SU-DHL-6 (cell line): Measurements from ENCODE around the gene AKR1C3.

ENCODE experiments used
- H2AFZ ChIP-seq: fragments of 200-600 bp; sonication (generic); 2 replicates; pipeline ENCODE4 v1.6.1; 2014; ENCODE audit warnings: low read depth, mild to moderate bottlenecking, moderate library complexity, mixed read lengths, antibody characterized with exemption, low read length; ENCODE audit not compliant: severe bottlenecking
- H3F3A ChIP-seq: fragments of 200-600 bp; shearing (Covaris generic); 2 replicates; pipeline ENCODE4 v1.6.0; 2016; ENCODE audit warnings: antibody characterized with exemption, mild to moderate bottlenecking; ENCODE audit not compliant: insufficient read depth
- H3K27ac ChIP-seq: fragments of 200-600 bp; sonication (generic); 2 replicates; pipeline ENCODE4 v1.5.1; 2016; ENCODE audit warnings: low read depth, mild to moderate bottlenecking, low read length, moderate library complexity, mixed read lengths
- H3K27me3 ChIP-seq: fragments of 200-600 bp; sonication (generic), shearing (Covaris generic); 2 replicates; pipeline ENCODE4 v1.6.0; 2014; ENCODE audit warnings: mild to moderate bottlenecking, low read length
- H3K36me3 ChIP-seq: fragments of 200-600 bp; sonication (generic); 2 replicates; pipeline ENCODE4 v1.6.1; 2014; ENCODE audit warnings: mild to moderate bottlenecking, low read length, mixed read lengths
- H3K4me2 ChIP-seq: fragments of 300-600, 200-600 bp; shearing (Covaris generic), sonication (generic); 2 replicates; pipeline ENCODE4 v1.6.0; 2014; ENCODE audit warnings: low read length, low read depth, mild to moderate bottlenecking; ENCODE audit not compliant: poor library complexity, severe bottlenecking
- H3K4me3 ChIP-seq: fragments of 200-600 bp; sonication (generic); 2 replicates; pipeline ENCODE4 v1.5.1; 2014; ENCODE audit warnings: antibody characterized with exemption, low read length, mild to moderate bottlenecking, mixed read lengths; ENCODE audit not compliant: insufficient read depth, poor library complexity, severe bottlenecking
- H3K79me2 ChIP-seq: fragments of 200-600 bp; sonication (generic); 2 replicates; pipeline ENCODE4 v1.6.1; 2014; ENCODE audit warnings: mild to moderate bottlenecking, low read length, moderate library complexity; ENCODE audit not compliant: insufficient read depth
- H3K9ac ChIP-seq: fragments of 200-600 bp; sonication (generic); 2 replicates; pipeline ENCODE4 v1.7.0; 2014; ENCODE audit warnings: mild to moderate bottlenecking, low read length
- H3K9me2 ChIP-seq: fragments of 200-600 bp; sonication (generic); replicated peaks from 2 replicates; pipeline ENCODE4 v1.6.1; 2014; ENCODE audit warnings: low read length; ENCODE audit not compliant: insufficient read depth
- H3K9me3 ChIP-seq: fragments of 200-600 bp; sonication (generic); 2 replicates; pipeline ENCODE4 v1.6.1; 2014; ENCODE audit warnings: low read length, mixed read lengths; ENCODE audit not compliant: insufficient read depth
- H4K20me1 ChIP-seq: fragments of 200-600 bp; sonication (generic); 2 replicates; pipeline ENCODE4 v1.6.1; 2014; ENCODE audit warnings: low read depth, mild to moderate bottlenecking, antibody characterized with exemption, low read length, moderate library complexity, mixed read lengths
- EZH2phosphoT487 ChIP-seq: fragments of 200-600 bp; sonication (generic), shearing (Covaris generic); conservative IDR thresholded peaks from 2 replicates; pipeline ENCODE4 v1.6.1; 2018; ENCODE audit warnings: mild to moderate bottlenecking, antibody characterized with exemption, low read length, moderate library complexity, mixed read lengths
- TF ChIP-seq, protein P1 (sequence below): fragments of 200-600 bp; sonication (generic); IDR thresholded peaks from one replicate; pipeline ENCODE4 v1.5.1; 2017; ENCODE audit warnings: antibody characterized with exemption, mild to moderate bottlenecking, low read length, moderate library complexity; ENCODE audit not compliant: insufficient read depth, poor library complexity, severe bottlenecking

Gene AKR1C3

GRCh38 chr10:5090551-5090950, 3.7 kb upstream of the AKR1C3 start:
- H3K9me2 ChIP-seq, result no peaks in the 10 kb centered on the region
- H2AFZ ChIP-seq, result no peak overlapping the region
- no peaks in the 10 kb centered on the region for H4K20me1 ChIP-seq
- no peak overlapping the region for H3K4me2 ChIP-seq
- no peaks in the 10 kb centered on the region for H3K79me2 ChIP-seq
- H3K4me3 ChIP-seq, result no peak overlapping the region
- no peaks in the 10 kb centered on the region for H3K27me3 ChIP-seq
- H3K9me3 ChIP-seq, result no peaks in the 10 kb centered on the region
- no peaks in the 10 kb centered on the region for H3F3A ChIP-seq
- no peak overlapping the region for H3K9ac ChIP-seq
- no peak overlapping the region for H3K27ac ChIP-seq
- TF ChIP-seq, protein P1, sequence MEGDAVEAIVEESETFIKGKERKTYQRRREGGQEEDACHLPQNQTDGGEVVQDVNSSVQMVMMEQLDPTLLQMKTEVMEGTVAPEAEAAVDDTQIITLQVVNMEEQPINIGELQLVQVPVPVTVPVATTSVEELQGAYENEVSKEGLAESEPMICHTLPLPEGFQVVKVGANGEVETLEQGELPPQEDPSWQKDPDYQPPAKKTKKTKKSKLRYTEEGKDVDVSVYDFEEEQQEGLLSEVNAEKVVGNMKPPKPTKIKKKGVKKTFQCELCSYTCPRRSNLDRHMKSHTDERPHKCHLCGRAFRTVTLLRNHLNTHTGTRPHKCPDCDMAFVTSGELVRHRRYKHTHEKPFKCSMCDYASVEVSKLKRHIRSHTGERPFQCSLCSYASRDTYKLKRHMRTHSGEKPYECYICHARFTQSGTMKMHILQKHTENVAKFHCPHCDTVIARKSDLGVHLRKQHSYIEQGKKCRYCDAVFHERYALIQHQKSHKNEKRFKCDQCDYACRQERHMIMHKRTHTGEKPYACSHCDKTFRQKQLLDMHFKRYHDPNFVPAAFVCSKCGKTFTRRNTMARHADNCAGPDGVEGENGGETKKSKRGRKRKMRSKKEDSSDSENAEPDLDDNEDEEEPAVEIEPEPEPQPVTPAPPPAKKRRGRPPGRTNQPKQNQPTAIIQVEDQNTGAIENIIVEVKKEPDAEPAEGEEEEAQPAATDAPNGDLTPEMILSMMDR, result no peak
- no peak for TF ChIP-seq EZH2phosphoT487
- no peaks in the 10 kb centered on the region for H3K36me3 ChIP-seq

DNA sequence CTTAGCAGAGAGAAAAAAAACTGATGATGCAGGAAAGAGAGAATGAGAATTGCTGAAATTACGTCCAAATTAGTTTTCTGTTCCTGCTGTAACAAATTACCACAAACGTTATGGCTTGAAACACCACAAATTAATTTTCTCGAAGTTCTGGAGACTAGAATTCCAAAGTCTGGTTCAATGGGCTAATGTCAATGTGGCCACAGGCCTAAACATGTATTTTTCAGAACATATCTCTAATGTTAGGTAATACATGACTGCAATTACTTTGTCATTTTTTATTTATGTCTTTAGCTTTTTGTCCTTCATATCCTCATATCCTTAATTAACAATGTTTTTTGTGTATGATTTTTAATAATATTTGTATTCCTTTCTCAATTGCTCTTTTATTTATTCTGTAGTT, 3.0 kb upstream of the AKR1C3 start:
- Histone ChIP-seq H3K27me3 (no peaks in the 10 kb centered on the region), H3K9me3 (no peaks in the 10 kb centered on the region), H3K27ac (no peak overlapping the region), H4K20me1 (no peaks in the 10 kb centered on the region), H3K36me3 (no peaks in the 10 kb centered on the region), H3F3A (no peaks in the 10 kb centered on the region), H3K9ac (no peak overlapping the region), H3K4me2 (no peak overlapping the region), H2AFZ (no peak overlapping the region), H3K4me3 (no peak overlapping the region), H3K9me2 (no peaks in the 10 kb centered on the region), H3K79me2 (no peaks in the 10 kb centered on the region)
- TF ChIP-seq, protein P1, result no peak
- TF ChIP-seq EZH2phosphoT487, result no peak

DNA sequence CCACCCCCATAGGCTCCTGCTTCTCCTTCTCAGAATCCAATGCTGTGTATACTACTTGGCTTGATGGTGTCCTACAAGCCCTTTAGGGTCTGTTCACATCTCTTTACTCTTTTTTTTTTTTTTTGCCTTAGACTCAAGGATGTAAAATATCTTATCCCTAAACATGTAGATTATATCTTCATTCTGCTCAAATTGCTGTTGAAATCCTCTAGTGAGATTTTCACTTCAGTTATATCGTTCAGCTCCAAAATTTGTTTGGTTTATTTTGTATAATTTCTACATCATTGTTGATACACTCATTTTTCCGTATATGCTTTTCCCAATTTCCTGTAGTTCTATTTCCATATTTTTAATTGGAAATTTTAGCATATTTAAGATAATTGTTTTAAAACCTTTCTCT, 1.8 kb upstream of the AKR1C3 start:
- no peaks in the 10 kb centered on the region for H3K27me3 ChIP-seq
- no peaks in the 10 kb centered on the region for H3F3A ChIP-seq
- H3K4me3 ChIP-seq, result no peak overlapping the region
- H3K79me2 ChIP-seq, result no peaks in the 10 kb centered on the region
- no peaks in the 10 kb centered on the region for H3K9me3 ChIP-seq
- no peaks in the 10 kb centered on the region for H4K20me1 ChIP-seq
- no peak overlapping the region for H3K27ac ChIP-seq
- H3K4me2 ChIP-seq, result no peak overlapping the region
- H2AFZ ChIP-seq, result no peak overlapping the region
- no peak for TF ChIP-seq EZH2phosphoT487
- H3K9me2 ChIP-seq, result no peaks in the 10 kb centered on the region
- H3K36me3 ChIP-seq, result no peaks in the 10 kb centered on the region
- H3K9ac ChIP-seq, result no peak overlapping the region

DNA sequence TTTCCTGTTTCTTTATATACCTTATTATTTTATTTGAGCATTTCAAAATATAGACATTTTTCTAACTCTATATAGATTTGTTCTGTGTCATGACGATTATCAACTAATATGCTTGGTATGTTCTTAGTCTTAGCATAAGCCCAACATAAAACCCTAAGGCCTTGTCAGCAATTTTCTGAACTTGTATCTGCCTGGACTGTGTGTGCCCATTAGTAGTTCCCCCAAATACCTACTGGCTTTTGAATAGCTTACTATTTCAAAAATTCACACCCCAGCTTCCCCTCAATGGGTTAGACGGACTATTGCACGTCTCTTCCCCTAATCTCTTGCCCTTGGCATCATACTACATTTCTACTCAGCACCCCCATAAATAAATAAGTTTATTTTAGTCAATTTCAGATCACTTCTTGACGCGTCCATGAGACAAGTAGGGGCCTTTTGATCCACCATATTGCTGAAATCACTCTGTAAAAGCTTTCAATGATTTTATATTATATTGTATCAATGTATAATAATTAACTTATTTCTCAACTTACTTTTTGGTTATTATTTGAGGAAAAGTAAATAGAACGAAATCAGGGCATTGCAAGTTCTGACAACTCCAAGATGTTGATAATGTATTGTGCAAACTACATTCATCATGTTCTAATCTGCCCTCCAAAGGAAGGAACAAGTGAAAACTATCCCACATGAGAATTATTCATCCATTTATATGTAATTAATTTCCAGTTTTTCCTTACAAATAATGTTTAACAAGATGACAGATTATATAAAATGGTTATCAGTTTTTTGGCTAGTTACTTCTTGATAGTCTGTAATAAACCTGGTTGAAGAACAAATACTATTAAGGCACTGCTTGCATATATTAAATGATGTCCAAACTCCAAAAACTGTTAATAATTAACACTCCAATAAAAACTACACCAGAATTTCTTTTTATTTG, 1.1 kb upstream of the AKR1C3 start:
- no peaks in the 10 kb centered on the region for H3K36me3 ChIP-seq
- H3K9ac ChIP-seq, result no peak overlapping the region
- no peaks in the 10 kb centered on the region for H3K79me2 ChIP-seq
- no peaks in the 10 kb centered on the region for H3K9me3 ChIP-seq
- no peak overlapping the region for H3K4me3 ChIP-seq
- no peak for TF ChIP-seq EZH2phosphoT487
- TF ChIP-seq, protein P1, result no peak
- H3F3A ChIP-seq, result no peaks in the 10 kb centered on the region
- no peaks in the 10 kb centered on the region for H4K20me1 ChIP-seq
- no peak overlapping the region for H2AFZ ChIP-seq
- no peaks in the 10 kb centered on the region for H3K9me2 ChIP-seq
- H3K27ac ChIP-seq, result no peak overlapping the region
- no peaks in the 10 kb centered on the region for H3K27me3 ChIP-seq
- no peak overlapping the region for H3K4me2 ChIP-seq
